ENCODE measurements around the gene NISCH.

The NISCH gene

GRCh38 chr3:52490035-52490938 is 34.9 kb downstream of the NISCH start:
- Histone ChIP-seq H3K4ac (ENCODE audit: low read depth, low read length) (no peak overlapping the region), H3K4me3 (ENCODE audit: low read depth, low read length) (no peak overlapping the region), H3K79me1 (ENCODE audit: low read length) (no peaks in the 10 kb centered on the region), H4K8ac (ENCODE audit: low read depth, low read length) (no peak overlapping the region), H3K27me3 (ENCODE audit: insufficient read depth, low read length) (no peaks in the 10 kb centered on the region), H3K79me2 (ENCODE audit: control insufficient read depth, insufficient read depth, low read length, poor library complexity) (no peaks in the 10 kb centered on the region), H2BK12ac (ENCODE audit: low read length) (no peak overlapping the region), H3K4me2 (ENCODE audit: low read length) (no peak overlapping the region), H3K27ac (ENCODE audit: low read depth, low read length) (no peak overlapping the region), H4K12ac (ENCODE audit: low read depth, low read length) (no peak overlapping the region), H3K4me1 (ENCODE audit: control insufficient read depth in 1 of 2, insufficient read depth in 2 of 2, low read length in 2 of 2) (no peaks in the 10 kb centered on the region), H2AK5ac (ENCODE audit: low read length) (no peak overlapping the region), H3K9me3 (ENCODE audit: insufficient read depth, low read depth, low read length) (no peaks in the 10 kb centered on the region), H4K91ac (ENCODE audit: low read depth, low read length) (no peak overlapping the region), H3K23ac (ENCODE audit: low read length) (no peak overlapping the region), H3K36me3 (ENCODE audit: control insufficient read depth in 1 of 2, insufficient read depth in 2 of 2, low read length in 2 of 2) (peaks cover 77 to 78% of the 10 kb centered on the region in 2 experiments), H2BK5ac (ENCODE audit: low read depth, low read length, poor library complexity) (no peak overlapping the region), H3K9ac (ENCODE audit: low read length) (no peak overlapping the region), H2BK120ac (ENCODE audit: insufficient read depth, low read length, poor library complexity) (no peak overlapping the region), H3K18ac (ENCODE audit: low read length) (no peak overlapping the region), H3K14ac (ENCODE audit: low read length) (no peak overlapping the region), H2AFZ (ENCODE audit: insufficient read depth, low read length, poor library complexity) (no peak overlapping the region)
- WGBS (ENCODE audit: extremely low coverage, insufficient coverage, insufficient read length): no CpG with 5 or more reads among the region's 22 CpGs
- DNase-seq: no peak

- Histone ChIP-seq H2BK12ac (ENCODE audit: low read length) (no peak overlapping the region), H2BK5ac (ENCODE audit: low read depth, low read length, poor library complexity) (no peak overlapping the region), H3K27ac (ENCODE audit: low read depth, low read length) (no peak overlapping the region), H3K36me3 (ENCODE audit: control insufficient read depth in 1 of 2, insufficient read depth in 2 of 2, low read length in 2 of 2) (peaks cover 70 to 71% of the 10 kb centered on the region in 2 experiments), H3K14ac (ENCODE audit: low read length) (no peak overlapping the region), H3K79me2 (ENCODE audit: control insufficient read depth, insufficient read depth, low read length, poor library complexity) (no peaks in the 10 kb centered on the region), H3K9ac (ENCODE audit: low read length) (no peak overlapping the region), H4K91ac (ENCODE audit: low read depth, low read length) (no peak overlapping the region), H3K18ac (ENCODE audit: low read length) (no peak overlapping the region), H3K27me3 (ENCODE audit: insufficient read depth, low read length) (no peaks in the 10 kb centered on the region), H3K9me3 (ENCODE audit: insufficient read depth, low read depth, low read length) (no peaks in the 10 kb centered on the region), H2AK5ac (ENCODE audit: low read length) (no peak overlapping the region), H3K4me3 (ENCODE audit: low read depth, low read length) (no peak overlapping the region), H4K12ac (ENCODE audit: low read depth, low read length) (no peak overlapping the region), H2AFZ (ENCODE audit: insufficient read depth, low read length, poor library complexity) (no peak overlapping the region), H3K4ac (ENCODE audit: low read depth, low read length) (no peak overlapping the region), H2BK120ac (ENCODE audit: insufficient read depth, low read length, poor library complexity) (no peak overlapping the region), H3K79me1 (ENCODE audit: low read length) (no peaks in the 10 kb centered on the region), H3K23ac (ENCODE audit: low read length) (no peak overlapping the region), H3K4me1 (ENCODE audit: control insufficient read depth in 1 of 2, insufficient read depth in 2 of 2, low read length in 2 of 2) (no peaks in the 10 kb centered on the region), H4K8ac (ENCODE audit: low read depth, low read length) (no peak overlapping the region), H3K4me2 (ENCODE audit: low read length) (no peak overlapping the region)
- WGBS (ENCODE audit: extremely low coverage, insufficient coverage, insufficient read length): no CpG with 5 or more reads among the region's 23 CpGs
- no peak for DNase-seq
Measured at GRCh38 chr3:52490939-52491526, 35.6 kb downstream of the NISCH start.

GRCh38 chr3:52492059-52492458 is 36.7 kb downstream of the NISCH start:
- no CpG with 5 or more reads among the region's 21 CpGs for WGBS (ENCODE audit: extremely low coverage, insufficient coverage, insufficient read length)
- Histone ChIP-seq H4K8ac (ENCODE audit: low read depth, low read length) (no peak overlapping the region), H3K4me1 (ENCODE audit: control insufficient read depth in 1 of 2, insufficient read depth in 2 of 2, low read length in 2 of 2) (no peaks in the 10 kb centered on the region), H3K18ac (ENCODE audit: low read length) (no peak overlapping the region), H4K91ac (ENCODE audit: low read depth, low read length) (no peak overlapping the region), H2AFZ (ENCODE audit: insufficient read depth, low read length, poor library complexity) (no peak overlapping the region), H3K36me3 (ENCODE audit: control insufficient read depth in 1 of 2, insufficient read depth in 2 of 2, low read length in 2 of 2) (peaks cover 61 to 63% of the 10 kb centered on the region in 2 experiments), H4K12ac (ENCODE audit: low read depth, low read length) (no peak overlapping the region), H2BK12ac (ENCODE audit: low read length) (no peak overlapping the region), H3K4me3 (ENCODE audit: low read depth, low read length) (no peak overlapping the region), H3K79me1 (ENCODE audit: low read length) (no peaks in the 10 kb centered on the region), H3K27me3 (ENCODE audit: insufficient read depth, low read length) (no peaks in the 10 kb centered on the region), H3K9ac (ENCODE audit: low read length) (no peak overlapping the region), H3K79me2 (ENCODE audit: control insufficient read depth, insufficient read depth, low read length, poor library complexity) (no peaks in the 10 kb centered on the region), H2AK5ac (ENCODE audit: low read length) (no peak overlapping the region), H3K9me3 (ENCODE audit: insufficient read depth, low read depth, low read length) (no peaks in the 10 kb centered on the region), H3K14ac (ENCODE audit: low read length) (no peak overlapping the region), H2BK5ac (ENCODE audit: low read depth, low read length, poor library complexity) (no peak overlapping the region), H3K4me2 (ENCODE audit: low read length) (no peak overlapping the region), H2BK120ac (ENCODE audit: insufficient read depth, low read length, poor library complexity) (no peak overlapping the region), H3K4ac (ENCODE audit: low read depth, low read length) (no peak overlapping the region), H3K27ac (ENCODE audit: low read depth, low read length) (no peak overlapping the region), H3K23ac (ENCODE audit: low read length) (no peak overlapping the region)
- no peak for DNase-seq

GRCh38 chr3:52493232-52494017 is 38.0 kb downstream of the NISCH start:
- H3K18ac ChIP-seq (ENCODE audit: low read length): no peak overlapping the region
- H2BK5ac ChIP-seq (ENCODE audit: low read depth, low read length, poor library complexity): no peak overlapping the region
- DNase-seq: no peak
- H3K9me3 ChIP-seq (ENCODE audit: insufficient read depth, low read depth, low read length): no peaks in the 10 kb centered on the region
- no peak overlapping the region for H3K4ac ChIP-seq (ENCODE audit: low read depth, low read length)
- H3K23ac ChIP-seq (ENCODE audit: low read length): no peak overlapping the region
- H3K27me3 ChIP-seq (ENCODE audit: insufficient read depth, low read length): no peaks in the 10 kb centered on the region
- H2BK12ac ChIP-seq (ENCODE audit: low read length): no peak overlapping the region
- no peaks in the 10 kb centered on the region for H3K79me2 ChIP-seq (ENCODE audit: control insufficient read depth, insufficient read depth, low read length, poor library complexity)
- H4K12ac ChIP-seq (ENCODE audit: low read depth, low read length): no peak overlapping the region
- H3K4me2 ChIP-seq (ENCODE audit: low read length): no peak overlapping the region
- no peak overlapping the region for H2AK5ac ChIP-seq (ENCODE audit: low read length)
- no peaks in the 10 kb centered on the region for H3K79me1 ChIP-seq (ENCODE audit: low read length)
- no peaks in the 10 kb centered on the region for H3K4me1 ChIP-seq (ENCODE audit: control insufficient read depth in 1 of 2, insufficient read depth in 2 of 2, low read length in 2 of 2)
- no peak overlapping the region for H4K8ac ChIP-seq (ENCODE audit: low read depth, low read length)
- WGBS (ENCODE audit: extremely low coverage, insufficient coverage, insufficient read length): no CpG with 5 or more reads among the region's 7 CpGs
- H3K27ac ChIP-seq (ENCODE audit: low read depth, low read length): no peak overlapping the region
- H2AFZ ChIP-seq (ENCODE audit: insufficient read depth, low read length, poor library complexity): no peak overlapping the region
- no peak overlapping the region for H4K91ac ChIP-seq (ENCODE audit: low read depth, low read length)
- H2BK120ac ChIP-seq (ENCODE audit: insufficient read depth, low read length, poor library complexity): no peak overlapping the region
- H3K36me3 ChIP-seq (ENCODE audit: control insufficient read depth in 1 of 2, insufficient read depth in 2 of 2, low read length in 2 of 2): peaks cover 47 to 50% of the 10 kb centered on the region in 2 experiments
- no peak overlapping the region for H3K9ac ChIP-seq (ENCODE audit: low read length)
- no peak overlapping the region for H3K4me3 ChIP-seq (ENCODE audit: low read depth, low read length)
- no peak overlapping the region for H3K14ac ChIP-seq (ENCODE audit: low read length)
